ENCODE measurements around the gene KCNAB1. TPM values are rescaled to one million over a fixed set of nuclear protein-coding genes. Genes with fewer than 3 reads are reported as not detected.
"Not testable (repeated sequence)": the region's sequence is repeated elsewhere in the genome, so short reads cannot be mapped to it uniquely, and the experiment has no call there.

KCNAB1 gene
- total RNA-seq, 1 donor from 2014 or later, result 3.6 TPM

GRCh38 chr3:156216216-156216615 is 95.8 kb downstream of the KCNAB1 start:
- DNase-seq (ENCODE audit: low spot score), result no peak

DNA sequence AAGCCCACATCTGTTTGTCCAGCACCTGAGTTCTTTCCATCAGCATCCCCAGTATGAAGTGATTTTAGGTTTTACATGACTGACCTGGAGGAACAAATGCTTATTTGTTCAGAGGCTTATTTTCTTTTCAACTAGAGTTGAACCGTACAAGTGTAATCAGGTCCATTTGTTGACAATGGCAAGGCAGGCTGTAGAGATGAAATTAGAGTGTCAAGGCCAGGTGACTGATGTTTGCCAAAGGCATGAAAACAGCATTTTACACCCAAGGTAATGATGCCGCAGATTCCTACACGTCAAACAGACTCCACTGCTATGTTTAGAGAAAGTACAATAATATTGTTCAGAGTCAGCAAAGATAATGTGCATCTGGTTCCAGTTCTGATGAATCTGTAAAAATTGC is 96.5 kb downstream of the KCNAB1 start:
- DNase-seq (ENCODE audit: low spot score), result no peak

DNA sequence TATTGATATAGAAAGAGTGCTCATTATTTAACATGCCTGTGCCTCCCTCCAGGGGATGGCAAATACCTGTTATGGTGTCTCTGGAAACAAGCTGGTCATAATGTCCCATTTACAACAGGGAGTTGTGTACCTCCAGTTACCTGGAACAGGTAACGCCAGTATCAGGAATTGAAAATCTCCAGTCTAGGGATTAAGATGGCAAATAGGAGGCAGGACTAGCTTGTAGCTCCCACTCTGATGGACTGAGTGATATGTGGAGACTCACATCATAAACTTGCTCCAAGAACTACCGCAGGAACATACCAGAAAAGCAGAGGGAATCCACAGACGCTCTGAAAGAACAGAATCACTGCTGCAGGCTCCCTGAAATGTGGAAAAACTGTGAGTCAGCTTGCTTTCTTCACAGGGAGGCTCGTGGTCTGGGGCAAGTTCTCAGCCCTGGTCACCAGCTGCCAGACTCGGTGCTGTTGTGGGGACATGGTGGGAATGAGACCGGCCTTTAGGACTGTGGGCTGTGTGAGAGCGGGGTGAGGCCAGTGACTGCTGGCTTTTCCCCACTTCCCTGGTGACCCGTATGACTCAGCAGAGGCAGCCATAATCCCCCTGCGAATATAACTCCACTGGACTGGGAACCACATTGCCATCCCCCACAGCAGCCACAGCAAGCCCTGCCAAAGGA is 97.4 kb downstream of the KCNAB1 start:
- no peak for DNase-seq (ENCODE audit: low spot score)

GRCh38 chr3:156218353-156218744 is 98.0 kb downstream of the KCNAB1 start:
- DNase-seq (ENCODE audit: low spot score), result no peak

- DNase-seq (ENCODE audit: low spot score), result not testable (repeated sequence)
Measured at GRCh38 chr3:156222381-156222780, 102.0 kb downstream of the KCNAB1 start.

DNA sequence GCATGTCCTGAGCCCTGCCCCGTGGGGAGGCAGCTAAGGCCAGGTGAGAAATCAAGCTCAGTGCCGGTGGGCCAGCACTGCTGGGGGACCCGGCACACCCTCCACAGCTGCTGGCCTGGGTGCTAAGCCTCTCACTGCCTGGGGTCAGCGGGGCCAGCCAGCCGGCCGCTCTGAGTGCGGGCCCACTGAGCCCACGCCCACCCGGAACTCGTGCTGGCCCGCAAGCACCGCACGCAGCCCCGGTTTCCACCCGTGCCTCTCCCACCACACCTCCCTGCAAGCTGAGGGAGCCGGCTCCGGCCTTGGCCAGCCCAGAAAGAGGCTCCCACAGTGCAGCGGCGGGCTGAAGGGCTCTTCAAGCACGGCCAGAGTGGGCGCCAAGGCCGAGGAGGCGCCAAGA is 103.7 kb downstream of the KCNAB1 start:
- not testable (repeated sequence) for DNase-seq (ENCODE audit: low spot score)

DNA sequence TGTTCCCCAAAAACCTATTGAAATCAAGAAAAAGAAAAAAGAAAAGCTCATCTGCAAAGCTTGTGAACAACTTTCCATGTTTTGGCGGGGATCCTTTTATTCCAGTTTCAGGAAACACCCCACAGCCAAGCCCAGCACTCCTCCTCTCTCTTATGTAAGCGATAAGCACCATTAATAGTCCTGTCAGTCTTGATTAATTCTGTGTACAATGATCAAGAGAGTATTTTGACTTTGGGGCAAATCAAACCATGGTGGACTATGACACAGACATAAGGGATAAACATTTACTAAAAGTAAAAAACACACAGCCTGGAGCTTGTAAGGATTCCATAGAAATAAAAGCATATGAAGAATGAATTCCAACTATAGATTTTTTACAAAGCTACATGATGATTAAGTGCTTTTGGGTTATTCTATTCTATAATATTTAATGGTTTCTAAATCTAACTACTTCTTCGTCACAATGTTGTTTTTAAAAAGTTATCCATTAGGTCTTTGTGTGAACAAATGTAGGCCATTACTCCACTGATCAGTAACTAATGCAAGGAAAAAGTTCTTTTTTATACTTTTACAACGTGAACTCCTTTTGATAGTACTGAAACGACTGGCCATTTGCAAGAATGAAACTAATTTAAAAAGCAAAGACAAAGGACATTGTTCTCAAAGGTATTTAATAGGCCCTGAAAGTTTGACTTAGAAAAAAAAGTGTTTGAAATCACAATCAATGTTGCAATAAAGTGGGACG is 106.5 kb downstream of the KCNAB1 start:
- DNase-seq (ENCODE audit: low spot score), result no peak

- DNase-seq (ENCODE audit: low spot score), result no peak
Measured at GRCh38 chr3:156227704-156228103, 107.3 kb downstream of the KCNAB1 start.

DNA sequence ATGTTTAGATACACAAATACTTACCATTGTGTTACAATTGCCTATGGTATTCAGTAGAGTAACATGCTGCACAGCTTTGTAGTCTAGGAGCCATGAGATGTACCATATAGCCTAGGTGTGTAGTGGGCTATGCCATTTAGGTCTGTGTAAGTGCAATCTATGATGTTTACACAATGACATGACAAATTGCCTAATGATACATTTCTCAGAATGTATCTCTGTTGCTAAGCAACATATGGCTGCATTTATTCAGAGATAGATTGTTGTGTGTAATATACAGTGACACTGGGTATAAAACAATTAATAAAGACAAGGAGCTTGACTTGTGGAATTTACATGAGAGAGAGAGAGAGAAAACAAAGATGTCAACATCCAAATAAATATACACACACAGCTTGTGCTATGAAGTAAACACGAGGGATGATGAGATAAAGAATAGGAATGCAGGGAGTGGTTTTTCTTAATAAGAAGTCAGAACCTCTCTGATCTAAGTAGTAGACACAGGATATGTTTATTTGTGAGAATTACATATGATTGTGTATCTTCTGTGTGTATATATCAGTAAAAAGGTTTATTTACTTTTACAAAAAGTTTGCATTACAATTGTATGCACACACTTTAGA is 110.0 kb downstream of the KCNAB1 start:
- DNase-seq (ENCODE audit: low spot score), result no peak

GRCh38 chr3:156231221-156231620 is 110.8 kb downstream of the KCNAB1 start:
- DNase-seq (ENCODE audit: low spot score), result not testable (repeated sequence)

- DNase-seq (ENCODE audit: low spot score), result no peak
Measured at GRCh38 chr3:156233876-156234275, 113.5 kb downstream of the KCNAB1 start.

- no peak for DNase-seq (ENCODE audit: low spot score)
Measured at GRCh38 chr3:156236556-156237260, 116.3 kb downstream of the KCNAB1 start.

GRCh38 chr3:156240642-156241041 is 120.3 kb downstream of the KCNAB1 start:
- DNase-seq (ENCODE audit: low spot score), result no peak

DNA sequence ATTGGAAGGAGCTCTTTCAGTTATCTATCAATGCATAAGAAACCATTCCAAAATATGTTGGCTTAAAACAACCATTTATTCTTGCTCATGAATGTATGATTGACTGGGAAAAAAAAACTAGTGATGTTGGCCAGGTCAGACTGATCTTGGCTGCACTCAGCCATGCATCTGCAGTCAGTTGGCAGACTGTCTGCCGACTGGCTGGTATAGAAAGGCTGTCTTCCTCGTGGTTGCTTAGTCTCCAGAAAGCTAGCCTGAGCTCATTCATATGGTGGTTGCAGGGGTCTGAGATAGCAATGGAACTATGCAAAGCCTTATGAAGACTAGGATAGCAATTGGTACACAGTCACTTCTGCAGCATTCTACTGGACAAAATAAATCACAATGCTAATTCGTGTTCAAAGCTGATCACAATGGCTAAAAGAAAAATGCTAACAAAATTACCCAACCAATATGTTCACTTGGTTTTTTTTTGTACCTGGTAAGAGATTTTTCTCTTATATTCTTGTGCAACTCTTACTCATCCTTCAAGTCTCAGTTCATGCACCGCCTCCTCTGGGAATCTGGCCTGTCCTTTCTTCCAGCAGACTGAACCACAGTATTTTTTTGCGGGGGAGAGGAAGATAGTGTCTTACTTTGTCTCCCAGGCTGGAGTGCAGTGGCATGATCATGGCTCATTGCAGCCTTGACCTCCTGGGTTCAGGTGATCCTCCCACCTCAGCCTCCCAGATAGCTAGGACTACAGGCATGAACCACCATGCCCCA is 126.8 kb downstream of the KCNAB1 start:
- no peak for DNase-seq (ENCODE audit: low spot score)

GRCh38 chr3:156250550-156250949 is 130.2 kb downstream of the KCNAB1 start:
- no peak for DNase-seq (ENCODE audit: low spot score)

GRCh38 chr3:156251424-156251823 is 131.0 kb downstream of the KCNAB1 start:
- no peak for DNase-seq (ENCODE audit: low spot score)

- DNase-seq (ENCODE audit: low spot score), result no peak
Measured at GRCh38 chr3:156252656-156253055, 132.3 kb downstream of the KCNAB1 start.

- no peak for DNase-seq (ENCODE audit: low spot score)
Measured at GRCh38 chr3:156253150-156253549, 132.8 kb downstream of the KCNAB1 start.

- DNase-seq (ENCODE audit: low spot score), result no peak
Measured at GRCh38 chr3:156256256-156256655, 135.9 kb downstream of the KCNAB1 start.

DNA sequence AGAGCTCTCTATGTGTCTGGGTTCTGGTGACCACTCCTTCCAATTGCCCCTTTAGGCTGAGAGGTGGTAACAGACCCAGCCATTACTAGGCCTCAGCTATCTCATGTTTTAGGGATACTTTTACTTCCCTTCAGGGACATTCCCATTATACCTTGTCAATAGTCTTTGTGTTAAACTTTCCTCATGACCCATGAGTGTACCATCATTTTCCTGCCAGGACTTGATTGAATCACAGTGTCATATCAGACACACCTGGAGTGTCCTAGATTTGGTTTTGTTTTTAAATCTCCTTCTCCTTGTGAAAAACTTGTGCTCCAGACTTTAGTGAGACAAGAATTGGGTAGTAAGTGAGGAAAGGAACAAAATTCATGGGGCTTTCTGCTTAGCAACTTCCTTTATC is 136.6 kb downstream of the KCNAB1 start:
- no peak for DNase-seq (ENCODE audit: low spot score)

- DNase-seq (ENCODE audit: low spot score), result no peak
Measured at GRCh38 chr3:156258301-156258700, 137.9 kb downstream of the KCNAB1 start.
